SK-N-SH (cell line): ENCODE measurements around the gene APBA2. TPM values are rescaled to one million over a fixed set of nuclear protein-coding genes. Genes with fewer than 3 reads are reported as not detected.

Source experiments
- CTCF ChIA-PET: fragments of 300-600, 350-600 bp; formaldehyde crosslinking; extraction: SDS; loops from one replicate; lab custom pipeline; 2021; lab: Yijun Ruan, JAX
- POLR2A ChIA-PET: fragments of 350-600 bp; sonication (Branson Sonifier 250); formaldehyde crosslinking; extraction: SDS; loops from one replicate; lab custom pipeline; 2020; ENCODE audit warnings: antibody characterized with exemption, inconsistent platforms; lab: Yijun Ruan, JAX
- DNase-seq: peaks from one replicate; pipeline ENCODE4 v3.0.0; 2012
- H2AFZ ChIP-seq: fragments of 200-600 bp; sonication (generic); 2 replicates; pipeline ENCODE4 v1.8.1; 2016; ENCODE audit warnings: antibody characterized with exemption, mild to moderate bottlenecking, low read depth
- H3F3A ChIP-seq: fragments of 200-600 bp; sonication (generic); replicated peaks from 2 replicates; pipeline ENCODE3; 2016; ENCODE audit warnings: antibody characterized with exemption, mild to moderate bottlenecking; ENCODE audit not compliant: insufficient read depth
- H3K27ac ChIP-seq, 2 experiments: fragments of 200-500 bp in 1 of 2; fragments of 200-600 bp in 1 of 2; sonication (Bioruptor generic) in 1 of 2; sonication (generic), shearing (Covaris generic) in 1 of 2; 2 replicates each; pipeline versions ENCODE4 v1.5.1 to v1.6.1; 2014 to 2016; ENCODE audit warnings: low read depth in 2 of 2, inconsistent platforms in 1 of 2, low read length in 1 of 2, mild to moderate bottlenecking in 1 of 2, mixed read lengths in 1 of 2
- H3K27me3 ChIP-seq: fragments of 200-600 bp; sonication (generic), shearing (Covaris generic); 2 replicates; pipeline ENCODE4 v1.6.1; 2016; ENCODE audit warnings: mixed run types; ENCODE audit not compliant: insufficient read depth
- H3K36me3 ChIP-seq, 2 experiments: fragments of 200-500 bp in 1 of 2; fragments of 200-600 bp in 1 of 2; sonication (Bioruptor generic) in 1 of 2; sonication (generic) in 1 of 2; replicated peaks in 1 of 2; 2 replicates each; pipeline versions ENCODE3 to v1.5.1; 2014 to 2016; ENCODE audit warnings: low read length in 1 of 2, mild to moderate bottlenecking in 1 of 2; ENCODE audit not compliant: insufficient read depth in 2 of 2, control insufficient read depth in 1 of 2
- H3K4me1 ChIP-seq, 2 experiments: fragments of 200-500 bp in 1 of 2; fragments of 200-600 bp in 1 of 2; sonication (Bioruptor generic) in 1 of 2; sonication (generic), shearing (Covaris generic) in 1 of 2; 2 replicates each; pipeline versions ENCODE4 v1.5.1 to v1.6.1; 2014 to 2016; ENCODE audit warnings: low read depth in 1 of 2, low read length in 1 of 2, mixed run types in 1 of 2; ENCODE audit not compliant: insufficient read depth in 2 of 2, control insufficient read depth in 1 of 2
- H3K4me2 ChIP-seq: fragments of 200-600 bp; sonication (generic), shearing (Covaris generic); 2 replicates; pipeline ENCODE4 v1.6.1; 2017; ENCODE audit warnings: mixed run types
- H3K4me3 ChIP-seq, 2 experiments: fragments of 200-500 bp in 1 of 2; fragments of 200-600 bp in 1 of 2; sonication (Bioruptor generic) in 1 of 2; sonication (generic), shearing (Covaris generic) in 1 of 2; 2 replicates each; pipeline versions ENCODE4 v1.5.1 to v1.8.1; 2014 to 2016; ENCODE audit warnings: low read depth in 2 of 2, inconsistent platforms in 1 of 2, low read length in 1 of 2, mild to moderate bottlenecking in 1 of 2, mixed read lengths in 1 of 2, moderate library complexity in 1 of 2
- H3K79me2 ChIP-seq: fragments of 200-600 bp; sonication (generic); 2 replicates; pipeline ENCODE4 v1.8.1; 2017; ENCODE audit warnings: mild to moderate bottlenecking; ENCODE audit not compliant: insufficient read depth
- H3K9ac ChIP-seq: fragments of 200-600 bp; sonication (generic); 2 replicates; pipeline ENCODE4 v1.6.1; 2017; ENCODE audit warnings: mixed run types
- H3K9me2 ChIP-seq: fragments of 200-600 bp; sonication (generic); 2 replicates; pipeline ENCODE4 v1.6.1; 2017; ENCODE audit warnings: mixed run types
- H3K9me3 ChIP-seq: fragments of 200-600 bp; sonication (generic); 2 replicates; pipeline ENCODE4 v1.6.1; 2017; ENCODE audit warnings: mixed run types, mild to moderate bottlenecking, moderate library complexity
- H4K20me1 ChIP-seq: fragments of 200-600 bp; sonication (generic); 2 replicates; pipeline ENCODE4 v1.6.1; 2017; ENCODE audit warnings: mild to moderate bottlenecking, mixed run types; ENCODE audit not compliant: insufficient read depth
- EZH2phosphoT487 ChIP-seq: fragments of 200-600 bp; sonication (generic); IDR thresholded peaks from 2 replicates; pipeline ENCODE4 v1.6.1; 2017; ENCODE audit warnings: low read depth, mixed run types, mild to moderate bottlenecking, antibody characterized with exemption, moderate library complexity, borderline replicate concordance
- FOXJ3 ChIP-seq: sonication (generic); formaldehyde crosslinking; IDR thresholded peaks from 2 replicates; pipeline ENCODE4 v1.5.1; 2020; ENCODE audit warnings: mild to moderate bottlenecking, missing genetic modification reagents
- FOXM1 ChIP-seq: IDR thresholded peaks from 2 replicates; pipeline ENCODE4 v1.4.0; 2012; ENCODE audit warnings: low read depth, mild to moderate bottlenecking
- GABPA ChIP-seq: IDR thresholded peaks from 2 replicates; pipeline ENCODE4 v1.4.0; 2012; ENCODE audit warnings: low read depth, mild to moderate bottlenecking
- JUND ChIP-seq: IDR thresholded peaks from 2 replicates; pipeline ENCODE4 v1.4.0; 2012
- MXI1 ChIP-seq: IDR thresholded peaks from 2 replicates; pipeline ENCODE4 v1.6.1; 2012; ENCODE audit warnings: mild to moderate bottlenecking, low read depth, low read length, improper control_type of control experiment
- NRF1 ChIP-seq: IDR thresholded peaks from 2 replicates; pipeline ENCODE4 v1.6.1; 2012; ENCODE audit warnings: low read depth, mild to moderate bottlenecking, low read length
- POLR2AphosphoS5 ChIP-seq: IDR thresholded peaks from 2 replicates; pipeline ENCODE4 v1.6.1; 2012; ENCODE audit warnings: low read depth, low read length
- RAD21 ChIP-seq: IDR thresholded peaks from 2 replicates; pipeline ENCODE4 v1.6.1; 2012; ENCODE audit warnings: mild to moderate bottlenecking, low read length
- RCOR1 ChIP-seq: fragments of 150-350 bp; IDR thresholded peaks from 2 replicates; pipeline ENCODE4 v1.6.1; 2017; ENCODE audit warnings: antibody characterized with exemption, low read length
- RFX5 ChIP-seq: IDR thresholded peaks from 2 replicates; pipeline ENCODE4 v1.6.1; 2012; ENCODE audit warnings: mild to moderate bottlenecking, improper control_type of control experiment, low read length
- SMC3 ChIP-seq: IDR thresholded peaks from 2 replicates; pipeline ENCODE4 v1.6.1; 2012; ENCODE audit warnings: low read depth, low read length, improper control_type of control experiment
- TCF12 ChIP-seq: IDR thresholded peaks from 2 replicates; pipeline ENCODE4 v1.4.0; 2012
- YY1 ChIP-seq: IDR thresholded peaks from 2 replicates; pipeline ENCODE4 v1.4.0; 2012; ENCODE audit warnings: low read depth, mild to moderate bottlenecking
- WGBS: methylation state at CpG from one replicate; pipeline ENCODE4 v1.1.6; 2017; ENCODE audit warnings: low lambda C conversion rate; 5-methylcytosine and 5-hydroxymethylcytosine counted together
- polyA plus RNA-seq, 3 experiments: library from polyadenylated mRNA; depleted of rRNA; stranded (reverse); fragments of >200 nt; gene quantifications; 2 replicates each; pipeline ENCODE4 v1.2.3, GENCODE V29; 2012
- TF ChIP-seq, protein P1 (sequence below): fragments of 150-350 bp; IDR thresholded peaks from 2 replicates; pipeline ENCODE4 v1.6.1; 2016; ENCODE audit warnings: mild to moderate bottlenecking, low read depth, low read length
- TF ChIP-seq, protein P2 (sequence below): fragments of 200-600 bp; sonication (generic); IDR thresholded peaks from 2 replicates; pipeline ENCODE4 v1.6.1; 2017; ENCODE audit warnings: antibody characterized with exemption, mild to moderate bottlenecking, moderate library complexity

Gene APBA2
- polyA plus RNA-seq, 1 of the 3 experiments (the other 2 are of a cell fraction): 12.7 TPM

DNA sequence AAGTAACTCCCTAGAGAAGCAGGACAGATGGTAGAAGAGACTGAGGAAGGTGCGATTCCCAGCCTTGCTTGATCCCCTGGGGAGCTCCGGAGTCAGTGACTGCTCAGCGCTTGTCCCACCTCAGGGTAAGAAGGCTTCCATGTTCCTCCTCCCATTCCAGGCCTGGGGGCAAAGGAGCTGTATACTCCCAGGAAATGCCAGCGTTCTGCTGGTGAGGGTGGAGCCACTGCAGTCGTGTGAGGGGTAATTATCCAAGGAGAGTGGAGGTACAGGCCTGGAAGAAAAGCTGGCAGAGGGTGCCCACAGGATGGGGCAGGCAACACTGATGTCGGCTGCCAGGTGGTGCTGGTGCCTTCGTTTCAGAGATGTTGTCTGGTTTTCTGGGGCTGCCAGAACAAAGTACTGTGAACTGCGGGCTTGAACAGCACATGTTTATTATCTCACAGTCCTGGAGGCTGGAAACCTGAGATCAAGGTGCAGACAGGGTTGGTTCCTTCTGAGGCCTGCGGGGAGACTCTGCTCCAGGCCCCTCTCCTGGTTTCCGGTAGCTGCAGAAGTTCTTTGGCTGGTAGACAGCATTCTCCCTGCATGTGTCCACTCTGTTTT is 12.1 kb upstream of the APBA2 start:
- Histone ChIP-seq H3F3A (no peaks in the 10 kb centered on the region), H3K9ac (no peak overlapping the region), H3K27ac (no peak overlapping the region; a peak in 1 of 4 replicates), H3K4me1 (peaks cover 0 to 9% of the 10 kb centered on the region in 2 experiments; a peak in 1 of 4 replicates), H3K4me3 (no peak overlapping the region), H4K20me1 (no peaks in the 10 kb centered on the region), H3K27me3 (no peaks in the 10 kb centered on the region), H3K4me2 (no peak overlapping the region), H3K9me2 (no peaks in the 10 kb centered on the region), H3K36me3 (no peaks in the 10 kb centered on the region), H3K79me2 (no peaks in the 10 kb centered on the region), H3K9me3 (no peaks in the 10 kb centered on the region), H2AFZ (no peak overlapping the region)
- WGBS: 42% methylated on average over 8 of the region's 10 CpGs
- peak; percentile 51 for DNase-seq
- POLR2A ChIA-PET: no interaction called here
- no peak for TF ChIP-seq RFX5
- TF ChIP-seq RAD21: peak; percentile 66
- TF ChIP-seq SMC3: peak; percentile 40; the same call in 1 of the 2 replicates
- CTCF ChIA-PET: interaction anchor here (0.7 to 3.2 kb wide), 16 partner anchors 9 to 432 kb away, joined by 3 to 25 read pairs (median 4); partner anchors contain the start of gene APBA2

GRCh38 chr15:28875461-28876000 is 10.2 kb upstream of the APBA2 start:
- Histone ChIP-seq H3K9me3 (no peaks in the 10 kb centered on the region), H3F3A (no peaks in the 10 kb centered on the region), H4K20me1 (no peaks in the 10 kb centered on the region), H3K4me3 (no peak overlapping the region), H3K36me3 (no peaks in the 10 kb centered on the region), H3K9ac (no peak overlapping the region), H2AFZ (no peak overlapping the region), H3K4me2 (no peak overlapping the region), H3K27ac (no peak overlapping the region), H3K9me2 (no peaks in the 10 kb centered on the region), H3K27me3 (no peaks in the 10 kb centered on the region), H3K79me2 (no peaks in the 10 kb centered on the region), H3K4me1 (peaks cover 0 to 9% of the 10 kb centered on the region in 2 experiments; a peak in 1 of 4 replicates)
- TF ChIP-seq GABPA: no peak
- DNase-seq: no peak
- ChIA-PET CTCF (interaction anchor here (1.2 to 3.2 kb wide), 3 partner anchors 100 to 215 kb away, joined by 3 to 25 read pairs (median 9); no protein-coding TSS in a partner anchor), POLR2A (no interaction called here)
- 85% methylated on average over 4 of the region's 4 CpGs for WGBS

- no peak overlapping the region for H3K4me3 ChIP-seq
- POLR2A ChIA-PET: no interaction called here
- no peaks in the 10 kb centered on the region for H3F3A ChIP-seq
- no peaks in the 10 kb centered on the region for H3K9me2 ChIP-seq
- CTCF ChIA-PET: interaction anchor here (1.2 to 3.2 kb wide), 3 partner anchors 99 to 214 kb away, joined by 3 to 25 read pairs (median 9); no protein-coding TSS in a partner anchor
- DNase-seq: no peak
- H2AFZ ChIP-seq: no peak overlapping the region
- 80% methylated on average over 11 of the region's 14 CpGs for WGBS
- H3K9me3 ChIP-seq: no peaks in the 10 kb centered on the region
- no peaks in the 10 kb centered on the region for H3K79me2 ChIP-seq
- no peaks in the 10 kb centered on the region for H3K36me3 ChIP-seq
- no peaks in the 10 kb centered on the region for H4K20me1 ChIP-seq
- no peak overlapping the region for H3K27ac ChIP-seq
- H3K4me1 ChIP-seq: peaks cover 0 to 9% of the 10 kb centered on the region in 2 experiments; a peak in 1 of 4 replicates
- H3K4me2 ChIP-seq: no peak overlapping the region
- H3K9ac ChIP-seq: no peak overlapping the region
- no peaks in the 10 kb centered on the region for H3K27me3 ChIP-seq
- no peak for TF ChIP-seq POLR2AphosphoS5
- TF ChIP-seq JUND: no peak
- TF ChIP-seq TCF12: no peak
- TF ChIP-seq MXI1: no peak
- no peak for TF ChIP-seq FOXM1
- no peak for TF ChIP-seq FOXJ3 (CRISPR knock-in tag)
- TF ChIP-seq, protein P1, sequence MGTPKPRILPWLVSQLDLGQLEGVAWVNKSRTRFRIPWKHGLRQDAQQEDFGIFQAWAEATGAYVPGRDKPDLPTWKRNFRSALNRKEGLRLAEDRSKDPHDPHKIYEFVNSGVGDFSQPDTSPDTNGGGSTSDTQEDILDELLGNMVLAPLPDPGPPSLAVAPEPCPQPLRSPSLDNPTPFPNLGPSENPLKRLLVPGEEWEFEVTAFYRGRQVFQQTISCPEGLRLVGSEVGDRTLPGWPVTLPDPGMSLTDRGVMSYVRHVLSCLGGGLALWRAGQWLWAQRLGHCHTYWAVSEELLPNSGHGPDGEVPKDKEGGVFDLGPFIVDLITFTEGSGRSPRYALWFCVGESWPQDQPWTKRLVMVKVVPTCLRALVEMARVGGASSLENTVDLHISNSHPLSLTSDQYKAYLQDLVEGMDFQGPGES: no peak
- TF ChIP-seq EZH2phosphoT487: no peak
- TF ChIP-seq YY1: no peak
- no peak for TF ChIP-seq RCOR1
- TF ChIP-seq NRF1: no peak
- TF ChIP-seq, protein P2, sequence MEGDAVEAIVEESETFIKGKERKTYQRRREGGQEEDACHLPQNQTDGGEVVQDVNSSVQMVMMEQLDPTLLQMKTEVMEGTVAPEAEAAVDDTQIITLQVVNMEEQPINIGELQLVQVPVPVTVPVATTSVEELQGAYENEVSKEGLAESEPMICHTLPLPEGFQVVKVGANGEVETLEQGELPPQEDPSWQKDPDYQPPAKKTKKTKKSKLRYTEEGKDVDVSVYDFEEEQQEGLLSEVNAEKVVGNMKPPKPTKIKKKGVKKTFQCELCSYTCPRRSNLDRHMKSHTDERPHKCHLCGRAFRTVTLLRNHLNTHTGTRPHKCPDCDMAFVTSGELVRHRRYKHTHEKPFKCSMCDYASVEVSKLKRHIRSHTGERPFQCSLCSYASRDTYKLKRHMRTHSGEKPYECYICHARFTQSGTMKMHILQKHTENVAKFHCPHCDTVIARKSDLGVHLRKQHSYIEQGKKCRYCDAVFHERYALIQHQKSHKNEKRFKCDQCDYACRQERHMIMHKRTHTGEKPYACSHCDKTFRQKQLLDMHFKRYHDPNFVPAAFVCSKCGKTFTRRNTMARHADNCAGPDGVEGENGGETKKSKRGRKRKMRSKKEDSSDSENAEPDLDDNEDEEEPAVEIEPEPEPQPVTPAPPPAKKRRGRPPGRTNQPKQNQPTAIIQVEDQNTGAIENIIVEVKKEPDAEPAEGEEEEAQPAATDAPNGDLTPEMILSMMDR: no peak
These were observed 9.5 kb upstream of the APBA2 start for GRCh38 chr15:28876131-28876844.
